Endodermal cell (in vitro differentiated cells): Measurements from ENCODE around the gene IL15. TPM values are rescaled to one million over a fixed set of nuclear protein-coding genes. Genes with fewer than 3 reads are reported as not detected.

ENCODE experiments used
- DNase-seq: peaks from one replicate; pipeline ENCODE4 v3.0.0-alpha.2; 2017
- H3K27ac ChIP-seq: 2 replicates; pipeline ENCODE4 v1.5.1; 2013; ENCODE audit warnings: mild to moderate bottlenecking, low read depth, low read length, moderate library complexity
- H3K27me3 ChIP-seq: 2 replicates; pipeline ENCODE4 v1.6.1; 2013; ENCODE audit warnings: mild to moderate bottlenecking, low read length, moderate library complexity; ENCODE audit not compliant: insufficient read depth, control insufficient read depth, poor library complexity, severe bottlenecking
- H3K36me3 ChIP-seq: 2 replicates; pipeline ENCODE4 v1.7.0; 2013; ENCODE audit warnings: mild to moderate bottlenecking, low read length, moderate library complexity; ENCODE audit not compliant: control insufficient read depth, insufficient read depth
- H3K4me1 ChIP-seq: one replicate; pipeline ENCODE4 v1.7.0; 2013; ENCODE audit warnings: low read length; ENCODE audit not compliant: control insufficient read depth, insufficient read depth
- H3K4me3 ChIP-seq: 2 replicates; pipeline ENCODE4 v1.5.1; 2013; ENCODE audit warnings: mild to moderate bottlenecking, low read length, moderate library complexity
- H3K9ac ChIP-seq: 2 replicates; pipeline ENCODE4 v1.6.1; 2013; ENCODE audit warnings: mild to moderate bottlenecking, low read length, moderate library complexity; ENCODE audit not compliant: poor library complexity, severe bottlenecking; ENCODE audit errors: extremely low read depth
- H3K9me3 ChIP-seq: 2 replicates; pipeline ENCODE4 v1.6.1; 2013; ENCODE audit warnings: mild to moderate bottlenecking, low read length, moderate library complexity; ENCODE audit not compliant: control insufficient read depth
- H3K27ac Mint-ChIP-seq: 2 replicates; pipeline ENCODE4 v1.8.0; 2020; ENCODE audit warnings: mixed read lengths
- H3K27me3 Mint-ChIP-seq: 2 replicates; pipeline ENCODE4 v1.8.0; 2021; ENCODE audit warnings: mild to moderate bottlenecking, mixed read lengths; ENCODE audit not compliant: insufficient read depth
- H3K36me3 Mint-ChIP-seq: 2 replicates; pipeline ENCODE4 v1.8.0; 2020; ENCODE audit warnings: low read depth, mixed read lengths
- H3K4me1 Mint-ChIP-seq: 2 replicates; pipeline ENCODE4 v1.8.0; 2020; ENCODE audit warnings: mixed read lengths
- H3K4me3 Mint-ChIP-seq: 2 replicates; pipeline ENCODE4 v1.8.0; 2020; ENCODE audit warnings: mild to moderate bottlenecking, moderate library complexity, mixed read lengths
- H3K9me3 Mint-ChIP-seq: 2 replicates; pipeline ENCODE4 v1.8.0; 2020; ENCODE audit warnings: mild to moderate bottlenecking, mixed read lengths
- CTCF ChIP-seq: fragments of 200-600 bp; sonication (generic); conservative IDR thresholded peaks from 2 replicates; pipeline ENCODE4 v1.5.0; 2021; ENCODE audit warnings: antibody characterized with exemption, mild to moderate bottlenecking
- WGBS, 2 experiments: methylation state at CpG; one replicate each; pipeline versions ENCODE4 v1.1.5 to v1.1.7; 2013; ENCODE audit warnings: missing lambda C conversion rate in 2 of 2, mixed read lengths in 1 of 2; ENCODE audit not compliant: insufficient coverage in 1 of 2, insufficient read length in 1 of 2; 5-methylcytosine and 5-hydroxymethylcytosine counted together
- total RNA-seq, 2 donors: library from RNA; stranded (reverse); fragmentation: NEBNext Ultra II Directional in 1 of 2; extraction: Animal tissue kit (Norgen Biotek cat#: 25700) in 1 of 2; gene quantifications; 2 replicates in 1 of 2; 3 replicates in 1 of 2; pipeline ENCODE4 v1.2.1, GENCODE V29; 2021

The IL15 gene
- total RNA-seq, 2 donors from 2014 or later: 0.42 TPM

- no peaks in the 10 kb centered on the region for H3K9me3 ChIP-seq
- no peak overlapping the region for H3K27ac ChIP-seq
- WGBS, 2 experiments: 96 to 100% methylated on average over 1 to 2 of the region's 3 CpGs
- no peak overlapping the region for H3K4me3 ChIP-seq
- no peaks in the 10 kb centered on the region for H3K27me3 ChIP-seq
- no peak overlapping the region for H3K9ac ChIP-seq
- DNase-seq: no peak
- Mint-ChIP-seq H3K27me3 (no peaks in the 10 kb centered on the region), H3K36me3 (no peaks in the 10 kb centered on the region), H3K27ac (no peak overlapping the region), H3K4me1 (no peaks in the 10 kb centered on the region), H3K9me3 (no peaks in the 10 kb centered on the region), H3K4me3 (no peak overlapping the region)
- H3K4me1 ChIP-seq: no peaks in the 10 kb centered on the region
- H3K36me3 ChIP-seq: no peaks in the 10 kb centered on the region
- TF ChIP-seq CTCF: no peak
Measured at GRCh38 chr4:141656031-141656430, 19.6 kb downstream of the IL15 start.

GRCh38 chr4:141657550-141658250, 21.3 kb downstream of the IL15 start:
- no peak overlapping the region for H3K9ac ChIP-seq
- TF ChIP-seq CTCF: no peak
- no peak overlapping the region for H3K4me3 Mint-ChIP-seq
- no peak overlapping the region for H3K27ac Mint-ChIP-seq
- H3K27ac ChIP-seq: no peak overlapping the region
- 89% methylated on average over 5 of the region's 5 CpGs; no CpG with 5 or more reads in 1 of the 2 experiments for WGBS, 2 experiments
- no peaks in the 10 kb centered on the region for H3K4me1 ChIP-seq
- H3K4me1 Mint-ChIP-seq: no peaks in the 10 kb centered on the region
- DNase-seq: no peak
- no peaks in the 10 kb centered on the region for H3K36me3 ChIP-seq
- no peaks in the 10 kb centered on the region for H3K27me3 Mint-ChIP-seq
- H3K36me3 Mint-ChIP-seq: no peaks in the 10 kb centered on the region
- H3K4me3 ChIP-seq: no peak overlapping the region
- H3K9me3 ChIP-seq: no peaks in the 10 kb centered on the region
- H3K27me3 ChIP-seq: no peaks in the 10 kb centered on the region
- H3K9me3 Mint-ChIP-seq: no peaks in the 10 kb centered on the region

- no peak overlapping the region for H3K4me3 Mint-ChIP-seq
- DNase-seq: no peak
- WGBS, 2 experiments: 93 to 100% methylated on average over 1 to 2 of the region's 2 CpGs
- Histone ChIP-seq H3K4me1 (no peaks in the 10 kb centered on the region), H3K27ac (no peak overlapping the region), H3K4me3 (no peak overlapping the region), H3K27me3 (no peaks in the 10 kb centered on the region), H3K9ac (no peak overlapping the region), H3K9me3 (no peaks in the 10 kb centered on the region), H3K36me3 (no peaks in the 10 kb centered on the region)
- no peak overlapping the region for H3K27ac Mint-ChIP-seq
- no peaks in the 10 kb centered on the region for H3K9me3 Mint-ChIP-seq
- no peaks in the 10 kb centered on the region for H3K36me3 Mint-ChIP-seq
- no peak for TF ChIP-seq CTCF
- H3K27me3 Mint-ChIP-seq: no peaks in the 10 kb centered on the region
- no peaks in the 10 kb centered on the region for H3K4me1 Mint-ChIP-seq
Measured at GRCh38 chr4:141658309-141658708, 21.9 kb downstream of the IL15 start.
